ENCODE results near the gene AGAP3.

AGAP3 gene

GRCh38 chr7:151125470-151125845, 39.2 kb downstream of the AGAP3 start:
- DNase-seq = no peak

GRCh38 chr7:151125846-151126481, 39.7 kb downstream of the AGAP3 start:
- DNase-seq = no peak

- DNase-seq = no peak
Observed at GRCh38 chr7:151126491-151127137, 40.3 kb downstream of the AGAP3 start.

GRCh38 chr7:151128144-151128543, 41.9 kb downstream of the AGAP3 start:
- no peak for DNase-seq

GRCh38 chr7:151128716-151129115, 42.4 kb downstream of the AGAP3 start:
- no peak for DNase-seq

- no peak for DNase-seq
Observed at GRCh38 chr7:151129117-151129959, 43.1 kb downstream of the AGAP3 start.

- DNase-seq = no peak
Observed at GRCh38 chr7:151129960-151130591, 43.8 kb downstream of the AGAP3 start.

GRCh38 chr7:151130741-151131157, 44.5 kb downstream of the AGAP3 start:
- DNase-seq = no peak

GRCh38 chr7:151131224-151131591, 44.9 kb downstream of the AGAP3 start:
- DNase-seq = no peak

- no peak for DNase-seq
Observed at GRCh38 chr7:151131592-151132293, 45.5 kb downstream of the AGAP3 start.

GRCh38 chr7:151132461-151133205, 46.4 kb downstream of the AGAP3 start:
- no peak for DNase-seq

GRCh38 chr7:151133266-151133985, 47.2 kb downstream of the AGAP3 start:
- no peak for DNase-seq

- no peak for DNase-seq
Observed at GRCh38 chr7:151133986-151134742, 47.9 kb downstream of the AGAP3 start.

- no peak for DNase-seq
Observed at GRCh38 chr7:151134743-151135524, 48.7 kb downstream of the AGAP3 start.

- DNase-seq = no peak
Observed at GRCh38 chr7:151135525-151135845, 49.2 kb downstream of the AGAP3 start.

GRCh38 chr7:151135866-151136843, 49.9 kb downstream of the AGAP3 start:
- DNase-seq = no peak

GRCh38 chr7:151137076-151137675, 50.9 kb downstream of the AGAP3 start:
- DNase-seq = no peak

GRCh38 chr7:151137791-151138152, 51.5 kb downstream of the AGAP3 start:
- no peak for DNase-seq
